Spleen (tissue), 11 donors: Measurements from ENCODE around the gene SFXN2. TPM values are rescaled to one million over a fixed set of nuclear protein-coding genes. Genes with fewer than 3 reads are reported as not detected.
A peak's percentile ranks its signal among the peaks of the same experiment; 100 is the strongest.

Experiments
- DNase-seq: peaks from one replicate; pipeline ENCODE4 v3.0.0-alpha.2; 2020
- H3K27ac ChIP-seq, 8 donors: fragments of 200-600 bp; sonication (generic) in 7 of 8; 1 replicate in 4 of 8; 2 replicates in 4 of 8; pipeline versions ENCODE4 v1.5.0 to v1.8.0; 2016 to 2021; ENCODE audit warnings: inconsistent platforms in 4 of 8, mild to moderate bottlenecking in 4 of 8, moderate library complexity in 1 of 8
- H3K27me3 ChIP-seq, 7 donors: fragments of 200-600 bp; sonication (generic) in 6 of 7; replicated peaks in 1 of 7; 1 replicate in 4 of 7; 2 replicates in 3 of 7; pipeline versions ENCODE4 v1.5.0 to v1.8.0; 2016 to 2021; ENCODE audit warnings: inconsistent platforms in 3 of 7, mild to moderate bottlenecking in 1 of 7
- H3K36me3 ChIP-seq, 6 donors: fragments of 200-600 bp; sonication (generic) in 5 of 6; 1 replicate in 4 of 6; 2 replicates in 2 of 6; pipeline versions ENCODE4 v1.5.0 to v1.8.0; 2016 to 2021; ENCODE audit warnings: inconsistent platforms in 2 of 6
- H3K4me1 ChIP-seq, 6 donors: fragments of 200-600 bp; sonication (generic) in 5 of 6; 1 replicate in 3 of 6; 2 replicates in 3 of 6; pipeline versions ENCODE4 v1.5.0 to v1.8.0; 2016 to 2021; ENCODE audit warnings: inconsistent platforms in 3 of 6
- H3K4me3 ChIP-seq, 8 donors: fragments of 200-600 bp; sonication (generic) in 7 of 8; 1 replicate in 4 of 8; 2 replicates in 4 of 8; pipeline versions ENCODE4 v1.5.0 to v1.8.0; 2016 to 2021; ENCODE audit warnings: inconsistent platforms in 4 of 8, mild to moderate bottlenecking in 4 of 8, moderate library complexity in 2 of 8
- H3K9me3 ChIP-seq, 8 donors: fragments of 200-600 bp; sonication (generic) in 7 of 8; 1 replicate in 4 of 8; 2 replicates in 4 of 8; pipeline versions ENCODE4 v1.5.0 to v1.8.0; 2016 to 2021; ENCODE audit warnings: inconsistent platforms in 4 of 8
- CTCF ChIP-seq, 11 experiments: fragments of 200-600 bp in 7 of 11; fragments of 450-650 bp in 4 of 11; sonication (generic) in 4 of 11; IDR thresholded peaks in 8 of 11; conservative IDR thresholded peaks in 3 of 11; 1 replicate in 7 of 11; 2 replicates in 4 of 11; pipeline versions ENCODE4 v1.4.0 to v1.8.0; 2016 to 2021; ENCODE audit warnings: antibody characterized with exemption in 11 of 11, inconsistent platforms in 4 of 11, mild to moderate bottlenecking in 1 of 11
- POLR2A ChIP-seq, 3 donors: fragments of 450-650 bp; IDR thresholded peaks; one replicate each; pipeline ENCODE4 v1.5.1; 2017; ENCODE audit warnings: antibody characterized with exemption in 3 of 3, mild to moderate bottlenecking in 1 of 3
- POLR2AphosphoS5 ChIP-seq, 3 donors: sonication (generic); formaldehyde crosslinking; IDR thresholded peaks; one replicate each; pipeline ENCODE4 v1.5.1; 2017; ENCODE audit warnings: antibody characterized with exemption in 3 of 3
- WGBS, 5 donors: extraction: QIAGEN DNeasy Blood & Tissue Kit in 3 of 5; methylation state at CpG; one replicate each; pipeline versions ENCODE4 v1.1.5 to v1.1.7; 2013 to 2018; 5-methylcytosine and 5-hydroxymethylcytosine counted together
- intact Hi-C: fragments of 100-400 bp; cut with DNase I; formaldehyde crosslinking; loops from one replicate; pipeline ENCODE4 v1.15.0; 2023; ENCODE audit warnings: low total_unique reads
- polyA plus RNA-seq, 3 donors: library from polyadenylated mRNA; stranded (reverse); fragments of 200-250 nt; gene quantifications; one replicate each; pipeline ENCODE4 v1.2.1, GENCODE V29; 2013
- total RNA-seq, 7 donors: library from RNA; depleted of rRNA in 3 of 7; stranded (reverse); fragments of >200 nt in 3 of 7; fragmentation: NEBNext Ultra II Directional in 4 of 7; extraction: Animal tissue kit (Norgen Biotek cat#: 25700) in 4 of 7; gene quantifications; one replicate each; pipeline versions ENCODE4 v1.1.0 to v1.2.1, GENCODE V29; 2016 to 2021
- donor health status: healthy with polysubstance abuse.
- donor health status: DM: no; HTN: no; CAD: no; lungs with moderate emphysema.
- donor health status: DM: no; HTN: no; CAD: no.
- donor health status: Bipolar disorder and iron deficiency.
- donor health status: healthy.
- donor health status: DM: no; HTN: no; CAD: no.
- donor health status: DM: yes; HTN: yes; CAD: no.

SFXN2 gene
- total and polyA plus RNA-seq, 10 donors, result 3.0 to 12.8 (median 9.8) TPM

- Histone ChIP-seq H3K4me3 (no peak overlapping the region), H3K27ac (peak overlapping the region in 7 of 8 donors; percentile 48 to 85 (median 69)), H3K36me3 (peaks cover 0 to 28% (median 0%) of the 10 kb centered on the region in 6 donors), H3K9me3 (no peaks in the 10 kb centered on the region), H3K27me3 (no peaks in the 10 kb centered on the region), H3K4me1 (peaks cover 17 to 100% (median 77%) of the 10 kb centered on the region in 6 donors)
- intact Hi-C loops, result no loop called here
- TF ChIP-seq POLR2A (IDR thresholded peaks at IDR 0.05) (no peak), POLR2AphosphoS5 (IDR thresholded peaks at IDR 0.05) (no peak), CTCF (IDR thresholded peaks at IDR 0.05 in 8 of 11, conservative IDR thresholded peaks at IDR 0.05 in 3 of 11) (no peak)
- 69 to 80% (median 76%) methylated on average over 6 of the region's 6 CpGs for WGBS, 5 donors
- DNase-seq, result no peak
Measured at GRCh38 chr10:102781921-102782557, 67.6 kb downstream of the SFXN2 start.

GRCh38 chr10:102782673-102783551, 68.5 kb downstream of the SFXN2 start:
- no peak for DNase-seq
- peaks cover 0 to 24% (median 0%) of the 10 kb centered on the region in 6 donors for H3K36me3 ChIP-seq
- peak in 2 of 3 donors; percentile 9 to 39 for TF ChIP-seq POLR2AphosphoS5 (IDR thresholded peaks at IDR 0.05)
- TF ChIP-seq CTCF (IDR thresholded peaks at IDR 0.05 in 8 of 11, conservative IDR thresholded peaks at IDR 0.05 in 3 of 11), result no peak
- peaks cover 17 to 98% (median 77%) of the 10 kb centered on the region in 6 donors for H3K4me1 ChIP-seq
- H3K27ac ChIP-seq, result peak overlapping the region in 7 of 8 donors; percentile 48 to 85 (median 69)
- no peaks in the 10 kb centered on the region for H3K9me3 ChIP-seq
- H3K27me3 ChIP-seq, result no peaks in the 10 kb centered on the region
- H3K4me3 ChIP-seq, result no peak overlapping the region
- intact Hi-C loops, result no loop called here
- 54 to 80% (median 59%) methylated on average over 17 to 18 of the region's 18 CpGs for WGBS, 5 donors

- intact Hi-C loops, result no loop called here
- Histone ChIP-seq H3K4me1 (peaks cover 17 to 91% (median 75%) of the 10 kb centered on the region in 6 donors), H3K27ac (peak overlapping the region in 7 of 8 donors; percentile 48 to 85 (median 69)), H3K9me3 (no peaks in the 10 kb centered on the region), H3K4me3 (no peak overlapping the region), H3K36me3 (peaks cover 0 to 19% (median 0%) of the 10 kb centered on the region in 6 donors), H3K27me3 (no peaks in the 10 kb centered on the region)
- no peak for DNase-seq
- TF ChIP-seq CTCF (IDR thresholded peaks at IDR 0.05 in 8 of 11, conservative IDR thresholded peaks at IDR 0.05 in 3 of 11) (no peak), POLR2AphosphoS5 (IDR thresholded peaks at IDR 0.05) (no peak), POLR2A (IDR thresholded peaks at IDR 0.05) (no peak)
- 29 to 61% (median 53%) methylated on average over 1 of the region's 1 CpG for WGBS, 5 donors
Measured at GRCh38 chr10:102783568-102783967, 69.1 kb downstream of the SFXN2 start.

- TF ChIP-seq CTCF (IDR thresholded peaks at IDR 0.05 in 8 of 11, conservative IDR thresholded peaks at IDR 0.05 in 3 of 11) (no peak), POLR2AphosphoS5 (IDR thresholded peaks at IDR 0.05) (peak in 1 of 3 donors; percentile 71), POLR2A (IDR thresholded peaks at IDR 0.05) (no peak)
- no peaks in the 10 kb centered on the region for H3K27me3 ChIP-seq
- peaks cover 0 to 14% (median 0%) of the 10 kb centered on the region in 6 donors for H3K36me3 ChIP-seq
- peaks cover 0 to 6% (median 0%) of the 10 kb centered on the region in 8 donors for H3K9me3 ChIP-seq
- WGBS, 5 donors, result 21 to 39% (median 28%) methylated on average over 2 of the region's 2 CpGs
- no peak for DNase-seq
- H3K4me3 ChIP-seq, result peak overlapping the region in 1 of 8 donors; percentile 28
- intact Hi-C loops, result no loop called here
- H3K27ac ChIP-seq, result peak overlapping the region in 7 of 8 donors; percentile 28 to 77 (median 61)
- peaks cover 16 to 79% (median 62%) of the 10 kb centered on the region in 6 donors for H3K4me1 ChIP-seq
Measured at GRCh38 chr10:102785818-102786217, 71.4 kb downstream of the SFXN2 start.
